Lung (tissue), 12 donors: ENCODE results near the gene PHF13. TPM values are rescaled to one million over a fixed set of nuclear protein-coding genes. Genes with fewer than 3 reads are reported as not detected.

Experiments used
- ATAC-seq: fragments of 200-7000 bp; cut with Tn5 transposase; one replicate; pipeline ENCODE4 v1.9.1; 2020; ENCODE audit warnings: moderate number of reproducible peaks; ENCODE audit not compliant: insufficient read depth, low FRiP score
- DNase-seq, 3 donors: peaks; one replicate each; pipeline ENCODE4 v3.0.0-alpha.2; 2013 to 2017
- H3K27ac ChIP-seq, 2 donors: one replicate each; pipeline ENCODE4 v1.5.1; 2013; ENCODE audit warnings: mild to moderate bottlenecking in 2 of 2, moderate library complexity in 2 of 2, control low read depth in 1 of 2, inconsistent platforms in 1 of 2, low read depth in 1 of 2, low read length in 1 of 2
- H3K27me3 ChIP-seq, 3 donors: one replicate each; pipeline ENCODE4 v1.5.1; 2013; ENCODE audit warnings: low read length in 2 of 3; ENCODE audit not compliant: control insufficient read depth in 3 of 3, insufficient read depth in 3 of 3
- H3K36me3 ChIP-seq, 4 donors: one replicate each; pipeline ENCODE4 v1.5.1; 2013; ENCODE audit warnings: low read length in 4 of 4, mild to moderate bottlenecking in 1 of 4, moderate library complexity in 1 of 4; ENCODE audit not compliant: control insufficient read depth in 4 of 4, insufficient read depth in 4 of 4
- H3K4me1 ChIP-seq, 5 donors: one replicate each; pipeline ENCODE4 v1.5.1; 2013; ENCODE audit warnings: low read length in 5 of 5, mild to moderate bottlenecking in 2 of 5, moderate library complexity in 1 of 5; ENCODE audit not compliant: control insufficient read depth in 5 of 5, insufficient read depth in 5 of 5
- H3K4me3 ChIP-seq: one replicate; pipeline ENCODE4 v1.5.1; 2013; ENCODE audit warnings: mild to moderate bottlenecking, control low read depth, moderate library complexity
- H3K9ac ChIP-seq, 2 donors: one replicate each; pipeline ENCODE4 v1.5.1; 2013; ENCODE audit warnings: low read length in 2 of 2, control low read depth in 1 of 2; ENCODE audit not compliant: insufficient read depth in 1 of 2
- H3K9me3 ChIP-seq, 4 donors: one replicate each; pipeline ENCODE4 v1.5.1; 2013; ENCODE audit warnings: low read length in 3 of 4, mild to moderate bottlenecking in 1 of 4, moderate library complexity in 1 of 4; ENCODE audit not compliant: control insufficient read depth in 4 of 4, insufficient read depth in 3 of 4
- CTCF ChIP-seq: IDR thresholded peaks from 2 replicates; pipeline ENCODE4 v1.5.1; 2012; ENCODE audit warnings: mild to moderate bottlenecking; ENCODE audit errors: control extremely low read depth, extremely low read depth
- WGBS, 2 donors: extraction: QIAGEN DNeasy Blood & Tissue Kit; methylation state at CpG; one replicate each; pipeline ENCODE4 v1.1.7; 2013; 5-methylcytosine and 5-hydroxymethylcytosine counted together
- polyA plus RNA-seq, 2 donors: library from polyadenylated mRNA; stranded (reverse); fragments of 200-250 nt; gene quantifications; one replicate each; pipeline ENCODE4 v1.2.1, GENCODE V29; 2013
- total RNA-seq, 2 donors: library from RNA; depleted of rRNA in 1 of 2; stranded (reverse); fragments of >200 nt in 1 of 2; gene quantifications; one replicate each; pipeline ENCODE4 v1.2.1, GENCODE V29; 2014 to 2021
- donor health status: control.
- donor health status: control.
- donor health status: Bipolar disorder and iron deficiency.
- donor health status: healthy.
- donor health status: DM: yes; HTN: yes; CAD: no.

PHF13 gene
- total and polyA plus RNA-seq, 4 donors = 5.4 to 20.6 (median 7.2) TPM

- Histone ChIP-seq H3K36me3 (peaks cover 0 to 23% (median 12%) of the 10 kb centered on the region in 4 donors), H3K9me3 (no peaks in the 10 kb centered on the region), H3K27ac (peak overlapping the region; percentile 94 to 95), H3K4me3 (peak overlapping the region; percentile 95), H3K9ac (peak overlapping the region; percentile 49 to 63), H3K27me3 (no peaks in the 10 kb centered on the region), H3K4me1 (peaks cover 3 to 30% (median 16%) of the 10 kb centered on the region in 5 donors)
- peak; percentile 45 for ATAC-seq
- WGBS, 2 donors = 0% methylated on average over 40 of the region's 40 CpGs
- no peak for TF ChIP-seq CTCF
- DNase-seq = peak; percentile 73 to 90 (median 86)
These were observed 12.2 kb upstream of the PHF13 start for GRCh38 chr1:6601049-6601922.

- Histone ChIP-seq H3K9ac (peak overlapping the region; percentile 49 to 63), H3K27me3 (no peaks in the 10 kb centered on the region), H3K9me3 (no peaks in the 10 kb centered on the region), H3K36me3 (peaks cover 0 to 16% (median 10%) of the 10 kb centered on the region in 4 donors), H3K4me1 (peaks cover 3 to 30% (median 16%) of the 10 kb centered on the region in 5 donors), H3K27ac (peak overlapping the region; percentile 94 to 95), H3K4me3 (peak overlapping the region; percentile 95)
- WGBS, 2 donors = 0% methylated on average over 77 to 103 of the region's 103 CpGs
- no peak for TF ChIP-seq CTCF
- ATAC-seq (peak; percentile 28), DNase-seq (peak; percentile 87 to 92 (median 88))
These were observed 11.4 kb upstream of the PHF13 start for GRCh38 chr1:6601923-6602668.

- Histone ChIP-seq H3K9me3 (no peaks in the 10 kb centered on the region), H3K4me3 (peak within 1 kb of the TSS; percentile 95), H3K36me3 (peaks cover 0 to 9% (median 6%) of the 10 kb centered on the region in 4 donors), H3K27me3 (no peaks in the 10 kb centered on the region), H3K9ac (peak within 1 kb of the TSS; percentile 63 to 80), H3K4me1 (peaks cover 3 to 30% (median 16%) of the 10 kb centered on the region in 5 donors), H3K27ac (peak within 1 kb of the TSS; percentile 96 to 100)
- no peak for TF ChIP-seq CTCF
- WGBS, 2 donors = 0% methylated on average over 46 to 84 of the region's 84 CpGs
- ATAC-seq (peak; percentile 89), DNase-seq (peak; percentile 90 to 94 (median 91))
These were observed 10.8 kb upstream of the PHF13 start, which contains the start of gene KLHL21 for GRCh38 chr1:6602669-6603237. TSS of gene KLHL21 (minus strand) at chr1:6602869. CDS start at chr1:6602817, 52 bp downstream.
